ENCODE data around the gene TIAM2. TPM values are rescaled to one million over a fixed set of nuclear protein-coding genes. Genes with fewer than 3 reads are reported as not detected.

TIAM2 gene
- total and polyA plus RNA-seq, 10 of the 15 experiments (the other 5 are each of a cell fraction or from before 2014, with no cell fraction given), result 1.1 to 10.5 (median 2.3) TPM

- CTCF ChIA-PET, result interaction anchor here (1.4 kb wide), 1 partner anchor 16 kb away, joined by 3 read pairs; no protein-coding TSS in a partner anchor
- H4K20me1 ChIP-seq (ENCODE audit: control insufficient read depth, insufficient read depth), result no peaks in the 10 kb centered on the region
- 66% methylated on average over 4 of the region's 4 CpGs for WGBS (ENCODE audit: insufficient coverage, insufficient replicate concordance, low lambda C conversion rate, missing lambda C conversion rate)
- TF ChIP-seq ZBTB11 (CRISPR knock-in tag; IDR thresholded peaks at IDR 0.05) (no peak), ZNF207 (IDR thresholded peaks at IDR 0.05; ENCODE audit: borderline replicate concordance) (no peak), SREBF2 (IDR thresholded peaks at IDR 0.05; ENCODE audit: low read length) (no peak), ZNF24 (IDR thresholded peaks at IDR 0.05) (no peak), YBX1 (IDR thresholded peaks at IDR 0.05) (no peak), NFYB (IDR thresholded peaks at IDR 0.05; ENCODE audit: insufficient read depth, low read depth, low read length) (no peak), MEF2A (IDR thresholded peaks at IDR 0.05; ENCODE audit: insufficient read depth, low read depth, low read length) (no peak), LARP7 (IDR thresholded peaks at IDR 0.05) (no peak), MXI1 (IDR thresholded peaks at IDR 0.05; ENCODE audit: low read depth, low read length) (no peak)
- H3K4me1 ChIP-seq (ENCODE audit: control insufficient read depth, insufficient read depth, low read length), result no peaks in the 10 kb centered on the region
- no peaks in the 10 kb centered on the region for H3K79me2 ChIP-seq (ENCODE audit: control insufficient read depth, insufficient read depth, low read length)
- DNase-seq (ENCODE audit: low read depth, low spot score) (no peak), ATAC-seq (no peak), FAIRE-seq (no peak)
- in situ Hi-C loops (cut with MboI) (no loop called here), intact Hi-C loops (cut with micrococcal nuclease; ENCODE audit: unreplicated experiment) (no loop called here)
- no peaks in the 10 kb centered on the region for H3K27me3 ChIP-seq (replicated peaks in 1 of 2; ENCODE audit: control insufficient read depth in 2 of 2, insufficient read depth in 2 of 2, low read length in 1 of 2)
- H3K36me3 ChIP-seq (ENCODE audit: control insufficient read depth in 2 of 2, insufficient read depth in 2 of 2, low read length in 1 of 2), result no peaks in the 10 kb centered on the region
- no peak overlapping the region for H3K4me3 ChIP-seq
- no peak overlapping the region for H3K9ac ChIP-seq (ENCODE audit: control insufficient read depth, insufficient read depth, low read length)
- BruUV-seq (replicated peaks), result no TSS peak
- H3K9me3 ChIP-seq (replicated peaks; ENCODE audit: control insufficient read depth, insufficient read depth, low read length), result no peaks in the 10 kb centered on the region
- H3K27ac ChIP-seq (ENCODE audit: control insufficient read depth, insufficient read depth), result no peak overlapping the region
- H2AFZ ChIP-seq (ENCODE audit: control insufficient read depth, low read depth, low read length), result no peak overlapping the region
- SMC1A ChIA-PET (ENCODE audit: uncharacterized antibody, unreplicated experiment), result interaction anchor here (1.3 to 2.3 kb wide), 2 partner anchors 37 to 51 kb away, joined by 3 to 7 read pairs; no protein-coding TSS in a partner anchor
- POLR2A ChIA-PET, result no interaction called here
- RAD21 ChIA-PET (ENCODE audit: unreplicated experiment), result no interaction called here
- H3K4me2 ChIP-seq (ENCODE audit: control insufficient read depth, insufficient read depth), result no peak overlapping the region
Observed at GRCh38 chr6:155121294-155121693, 126.2 kb downstream of the TIAM2 start.

Data from GM12878 (cell line).